ENCODE results near the gene NECAP2.

DNA sequence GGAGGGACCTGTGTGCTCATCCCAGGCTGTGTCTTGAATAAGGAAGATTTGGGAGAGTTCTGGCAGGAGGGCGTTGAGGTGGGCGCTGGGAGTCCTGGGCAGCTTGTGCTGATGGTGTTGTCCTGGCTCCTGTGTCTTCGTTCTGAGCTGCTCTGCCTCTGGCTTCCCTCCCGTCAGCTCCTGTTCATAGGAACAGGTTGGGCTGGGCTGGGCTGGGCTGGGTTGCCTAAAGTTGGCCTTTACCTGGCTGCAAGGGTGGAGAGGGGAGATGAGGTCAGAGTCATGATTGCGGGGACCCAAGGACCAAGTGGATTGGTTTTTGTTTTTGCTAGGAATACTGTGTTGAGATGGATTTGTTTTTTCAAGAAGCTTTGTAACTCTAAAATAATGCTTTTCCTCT is 9.1 kb downstream of the NECAP2 start:
- TF ChIP-seq EP300 (IDR thresholded peaks at IDR 0.05; ENCODE audit: borderline replicate concordance in 1 of 2, control insufficient read depth in 1 of 2, low read depth in 2 of 2, low read length in 2 of 2) (no peak), USF2 (IDR thresholded peaks at IDR 0.05; ENCODE audit: borderline replicate concordance, low read depth, low read length) (no peak), POLR2A (IDR thresholded peaks at IDR 0.05; ENCODE audit: low read depth, low read length) (no peak), E4F1 (IDR thresholded peaks at IDR 0.05; ENCODE audit: borderline replicate concordance, partially characterized antibody) (no peak), EZH2 (IDR thresholded peaks at IDR 0.05; ENCODE audit: borderline replicate concordance, control insufficient read depth, low read depth, low read length) (no peak), SP1 (IDR thresholded peaks at IDR 0.05; ENCODE audit: low read depth, low read length) (no peak), CTCF (IDR thresholded peaks at IDR 0.05 in 2 of 3, conservative IDR thresholded peaks at IDR 0.05 in 1 of 3; ENCODE audit: control insufficient read depth in 2 of 3, extremely low read depth in 1 of 3, insufficient read depth in 1 of 3, low read depth in 3 of 3, low read length in 3 of 3) (no peak), IRF4 (IDR thresholded peaks at IDR 0.05; ENCODE audit: low read depth, low read length) (no peak), POLR2AphosphoS5 (IDR thresholded peaks at IDR 0.05; ENCODE audit: low read length) (no peak), JUND (IDR thresholded peaks at IDR 0.05; ENCODE audit: low read depth, low read length) (no peak), KDM1A (IDR thresholded peaks at IDR 0.05; ENCODE audit: borderline replicate concordance) (no peak), SUZ12 (IDR thresholded peaks at IDR 0.05; ENCODE audit: unreplicated experiment) (no peak), CREM (IDR thresholded peaks at IDR 0.05; ENCODE audit: low read depth) (no peak)

All from GM12878 (cell line).